Neural crest cell (in vitro differentiated cells): ENCODE results near the gene SKIDA1. TPM values are rescaled to one million over a fixed set of nuclear protein-coding genes. Genes with fewer than 3 reads are reported as not detected.

Experiments
- DNase-seq: peaks from one replicate; pipeline ENCODE4 v3.0.0; 2021; ENCODE audit warnings: low read depth, mixed read lengths, low spot score
- H3K27ac Mint-ChIP-seq: one replicate; pipeline ENCODE4 v1.8.0; 2021; ENCODE audit warnings: mild to moderate bottlenecking, mixed read lengths; ENCODE audit not compliant: unreplicated experiment
- H3K27me3 Mint-ChIP-seq: 2 replicates; pipeline ENCODE4 v1.8.0; 2021; ENCODE audit warnings: low read depth, mild to moderate bottlenecking, mixed read lengths
- H3K36me3 Mint-ChIP-seq: 2 replicates; pipeline ENCODE4 v1.8.0; 2021; ENCODE audit warnings: low read depth, mild to moderate bottlenecking, mixed read lengths
- H3K4me1 Mint-ChIP-seq: 2 replicates; pipeline ENCODE4 v1.8.0; 2021; ENCODE audit warnings: mixed read lengths
- H3K4me3 Mint-ChIP-seq: one replicate; pipeline ENCODE4 v1.8.0; 2021; ENCODE audit warnings: mild to moderate bottlenecking, mixed read lengths
- H3K9me3 Mint-ChIP-seq: 2 replicates; pipeline ENCODE4 v1.8.0; 2021; ENCODE audit warnings: mixed read lengths
- total RNA-seq: library from RNA; stranded (reverse); gene quantifications from 2 replicates; pipeline ENCODE4 v1.2.1, GENCODE V29; 2021
- TF ChIP-seq, protein P1 (sequence below): fragments of 200-600 bp; sonication (generic); conservative IDR thresholded peaks from 2 replicates; pipeline ENCODE4 v1.5.0; 2021; ENCODE audit warnings: antibody characterized with exemption, mild to moderate bottlenecking

The SKIDA1 gene
- total RNA-seq, 1 donor from 2014 or later = 53.0 TPM

GRCh38 chr10:21512573-21513404, 12.7 kb downstream of the SKIDA1 start:
- TF ChIP-seq, protein P1, sequence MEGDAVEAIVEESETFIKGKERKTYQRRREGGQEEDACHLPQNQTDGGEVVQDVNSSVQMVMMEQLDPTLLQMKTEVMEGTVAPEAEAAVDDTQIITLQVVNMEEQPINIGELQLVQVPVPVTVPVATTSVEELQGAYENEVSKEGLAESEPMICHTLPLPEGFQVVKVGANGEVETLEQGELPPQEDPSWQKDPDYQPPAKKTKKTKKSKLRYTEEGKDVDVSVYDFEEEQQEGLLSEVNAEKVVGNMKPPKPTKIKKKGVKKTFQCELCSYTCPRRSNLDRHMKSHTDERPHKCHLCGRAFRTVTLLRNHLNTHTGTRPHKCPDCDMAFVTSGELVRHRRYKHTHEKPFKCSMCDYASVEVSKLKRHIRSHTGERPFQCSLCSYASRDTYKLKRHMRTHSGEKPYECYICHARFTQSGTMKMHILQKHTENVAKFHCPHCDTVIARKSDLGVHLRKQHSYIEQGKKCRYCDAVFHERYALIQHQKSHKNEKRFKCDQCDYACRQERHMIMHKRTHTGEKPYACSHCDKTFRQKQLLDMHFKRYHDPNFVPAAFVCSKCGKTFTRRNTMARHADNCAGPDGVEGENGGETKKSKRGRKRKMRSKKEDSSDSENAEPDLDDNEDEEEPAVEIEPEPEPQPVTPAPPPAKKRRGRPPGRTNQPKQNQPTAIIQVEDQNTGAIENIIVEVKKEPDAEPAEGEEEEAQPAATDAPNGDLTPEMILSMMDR = no peak
- H3K27ac Mint-ChIP-seq = peak overlapping the region; percentile 74
- H3K27me3 Mint-ChIP-seq = peaks cover 25% of the 10 kb centered on the region
- no peak for DNase-seq
- peaks cover 76% of the 10 kb centered on the region for H3K4me1 Mint-ChIP-seq
- peaks cover 12% of the 10 kb centered on the region for H3K36me3 Mint-ChIP-seq
- no peaks in the 10 kb centered on the region for H3K9me3 Mint-ChIP-seq
- peak overlapping the region; percentile 97 for H3K4me3 Mint-ChIP-seq

DNA sequence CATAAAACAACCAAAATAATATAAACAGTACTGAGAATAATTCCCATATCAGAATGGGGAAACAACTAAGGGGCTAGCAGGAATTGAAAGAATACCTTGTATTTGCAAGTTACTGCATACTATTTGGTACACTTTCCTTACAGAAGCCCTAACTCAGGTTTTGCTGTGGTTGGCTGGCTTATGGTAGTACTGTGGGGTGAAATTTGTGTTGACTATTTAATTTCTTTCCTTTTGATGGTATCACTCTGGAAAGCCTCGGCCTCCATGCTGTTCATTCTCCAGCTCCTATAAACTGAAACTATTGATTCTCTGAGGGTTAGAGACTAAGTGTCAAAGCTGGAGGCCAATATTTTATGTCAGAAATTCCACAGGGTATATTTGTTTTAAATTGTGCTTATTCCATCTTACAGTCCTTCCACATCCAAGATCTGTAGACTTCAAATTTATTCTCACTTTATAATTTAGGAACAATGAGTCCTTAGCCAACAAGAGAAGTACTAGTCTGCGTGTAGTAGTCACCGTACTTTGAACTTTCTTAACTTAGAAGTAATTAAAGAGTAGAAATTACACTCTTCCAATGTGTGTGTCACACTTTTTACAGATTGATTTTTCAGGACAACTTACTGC, 13.4 kb downstream of the SKIDA1 start:
- Mint-ChIP-seq H3K4me1 (peaks cover 80% of the 10 kb centered on the region), H3K27me3 (peaks cover 25% of the 10 kb centered on the region), H3K9me3 (no peaks in the 10 kb centered on the region), H3K36me3 (peaks cover 9% of the 10 kb centered on the region), H3K27ac (peak overlapping the region; percentile 74), H3K4me3 (peak overlapping the region; percentile 97)
- no peak for DNase-seq
- TF ChIP-seq, protein P1 = no peak

DNA sequence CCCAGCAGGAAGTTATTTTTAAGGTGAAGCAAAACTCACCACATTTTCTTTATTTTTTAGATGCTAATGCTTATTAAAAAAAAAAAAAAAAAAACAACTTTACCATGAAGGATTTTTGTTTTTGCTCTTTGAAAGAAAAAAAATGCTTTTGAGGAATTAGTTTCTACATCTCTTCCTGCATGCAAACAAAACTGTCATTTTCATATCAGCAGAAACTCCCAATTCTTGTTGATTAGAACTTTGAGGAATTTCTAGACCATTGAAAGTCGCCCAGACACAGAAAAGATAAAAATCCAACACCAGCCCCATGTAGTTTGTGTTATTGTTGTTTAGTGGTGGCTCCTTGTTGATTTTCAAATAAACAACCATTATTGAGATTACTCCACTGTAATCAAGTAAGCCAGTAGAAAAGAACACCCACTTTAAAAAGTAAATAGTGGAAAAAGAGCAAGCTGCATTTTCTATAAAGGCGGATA, 14.3 kb downstream of the SKIDA1 start:
- H3K27ac Mint-ChIP-seq = peak overlapping the region; percentile 78
- H3K36me3 Mint-ChIP-seq = peaks cover 9% of the 10 kb centered on the region
- peaks cover 89% of the 10 kb centered on the region for H3K4me1 Mint-ChIP-seq
- peak overlapping the region; percentile 97 for H3K4me3 Mint-ChIP-seq
- TF ChIP-seq, protein P1 = no peak
- no peaks in the 10 kb centered on the region for H3K9me3 Mint-ChIP-seq
- no peak for DNase-seq
- peaks cover 25% of the 10 kb centered on the region for H3K27me3 Mint-ChIP-seq

DNA sequence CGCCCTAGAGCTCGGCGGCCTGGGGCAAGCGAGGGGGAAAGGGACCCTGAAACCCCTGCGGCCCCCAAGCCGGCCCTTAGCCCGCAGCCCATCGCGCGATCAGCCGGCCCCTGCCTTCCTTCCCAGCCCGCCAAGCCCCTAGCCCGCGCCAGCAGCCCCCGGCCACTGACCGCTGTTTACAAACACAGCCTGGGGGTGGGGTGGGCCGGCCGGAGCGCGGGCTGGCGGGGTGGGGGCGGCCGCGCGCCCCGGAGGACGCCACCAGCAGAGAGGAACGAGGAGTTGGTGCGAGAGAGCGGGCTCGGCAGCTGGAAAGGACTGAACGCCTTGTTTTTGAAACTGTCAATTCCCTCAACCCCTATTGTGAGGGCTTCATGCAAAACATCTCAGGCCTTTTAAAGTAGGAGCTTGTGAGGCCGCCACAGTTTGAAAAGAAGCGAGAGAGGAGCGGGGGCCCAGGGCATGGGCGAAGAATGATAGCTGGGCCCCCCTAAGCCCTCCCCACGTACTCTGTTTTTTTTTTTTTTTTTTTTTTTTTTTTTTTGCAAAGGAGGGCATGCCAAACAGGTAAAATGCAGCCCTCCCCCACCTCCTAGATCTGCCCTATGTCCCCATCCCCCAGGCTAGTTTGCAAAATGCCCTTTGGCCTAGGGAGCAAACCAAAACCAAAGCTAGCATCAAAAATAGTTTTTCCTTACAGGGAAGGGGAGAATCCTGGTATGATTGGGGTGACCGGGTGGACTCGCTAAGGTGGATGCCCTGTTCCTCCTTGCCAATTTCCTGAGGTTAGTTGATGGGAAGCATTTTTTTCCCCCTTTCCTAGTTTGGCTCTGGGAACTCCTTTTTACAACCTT, 15.0 kb downstream of the SKIDA1 start:
- H3K27me3 Mint-ChIP-seq = peaks cover 22% of the 10 kb centered on the region
- peaks cover 90% of the 10 kb centered on the region for H3K4me1 Mint-ChIP-seq
- peak overlapping the region; percentile 88 for H3K27ac Mint-ChIP-seq
- no peaks in the 10 kb centered on the region for H3K9me3 Mint-ChIP-seq
- TF ChIP-seq, protein P1 = no peak
- no peak for DNase-seq
- H3K4me3 Mint-ChIP-seq = peak overlapping the region; percentile 97
- peaks cover 2% of the 10 kb centered on the region for H3K36me3 Mint-ChIP-seq
